IMR-90 (cell line): ENCODE measurements around the gene HEY2. TPM values are rescaled to one million over a fixed set of nuclear protein-coding genes. Genes with fewer than 3 reads are reported as not detected.

Experiments
- ATAC-seq: fragments of 200-7000 bp; cut with Tn5 transposase; 2 replicates; pipeline ENCODE4 v1.9.1; 2020; ENCODE audit warnings: low read depth, mild to moderate bottlenecking, moderate library complexity
- BruUV-seq: library from RNA; stranded (reverse); fragments of 400-500 nt; replicated peaks from 2 replicates; lab custom pipeline; 2021; lab: Mats Ljungman, UMichigan
- CTCF ChIA-PET: fragments of 300-600 bp; formaldehyde crosslinking; extraction: SDS; loops from one replicate; lab custom pipeline; 2021; ENCODE audit warnings: antibody characterized with exemption; lab: Yijun Ruan, JAX
- POLR2A ChIA-PET: fragments of 300-600 bp; sonication (Branson Sonifier 250); formaldehyde crosslinking; loops from one replicate; lab custom pipeline; 2022; ENCODE audit warnings: antibody characterized with exemption; ENCODE audit not compliant: unreplicated experiment; lab: Charles Lee
- DNase-seq: peaks from one replicate; pipeline ENCODE4 v3.0.0; 2013
- H2AFZ ChIP-seq: replicated peaks from 2 replicates; pipeline ENCODE3; 2013; ENCODE audit warnings: low read length, mild to moderate bottlenecking; ENCODE audit not compliant: poor library complexity
- H2AK5ac ChIP-seq: 2 replicates; pipeline ENCODE4 v1.6.1; 2013; ENCODE audit warnings: low read depth, low read length, inconsistent platforms
- H2AK9ac ChIP-seq: replicated peaks from 2 replicates; pipeline ENCODE3; 2013; ENCODE audit warnings: mild to moderate bottlenecking, low read depth, low read length, moderate library complexity; ENCODE audit not compliant: poor library complexity
- H2BK120ac ChIP-seq: 2 replicates; pipeline ENCODE4 v1.6.1; 2013; ENCODE audit warnings: low read depth, low read length, inconsistent platforms
- H2BK15ac ChIP-seq: 3 replicates; pipeline ENCODE4 v1.6.1; 2013; ENCODE audit warnings: low read depth, low read length, inconsistent platforms
- H2BK20ac ChIP-seq: 2 replicates; pipeline ENCODE4 v1.6.1; 2013; ENCODE audit warnings: low read depth, mild to moderate bottlenecking, inconsistent platforms, low read length, moderate library complexity
- H2BK5ac ChIP-seq: 2 replicates; pipeline ENCODE4 v1.6.1; 2013; ENCODE audit warnings: mild to moderate bottlenecking, low read depth, low read length, inconsistent platforms; ENCODE audit not compliant: poor library complexity, severe bottlenecking
- H3K14ac ChIP-seq: replicated peaks from 2 replicates; pipeline ENCODE4 v1.6.1; 2013; ENCODE audit warnings: low read depth, low read length, inconsistent platforms
- H3K18ac ChIP-seq: 2 replicates; pipeline ENCODE4 v1.6.1; 2013; ENCODE audit warnings: low read depth, low read length, control low read depth
- H3K23ac ChIP-seq: 2 replicates; pipeline ENCODE4 v1.6.1; 2013; ENCODE audit warnings: low read depth, low read length, inconsistent platforms
- H3K27ac ChIP-seq: 2 replicates; pipeline ENCODE4 v1.5.1; 2013; ENCODE audit warnings: mild to moderate bottlenecking, control low read depth, low read length; ENCODE audit not compliant: insufficient read depth
- H3K27me3 ChIP-seq: 2 replicates; pipeline ENCODE4 v1.6.1; 2013; ENCODE audit warnings: low read length; ENCODE audit not compliant: control insufficient read depth, insufficient read depth
- H3K36me3 ChIP-seq: 2 replicates; pipeline ENCODE4 v1.6.1; 2013; ENCODE audit warnings: low read length, mixed read lengths; ENCODE audit not compliant: control insufficient read depth, insufficient read depth
- H3K4ac ChIP-seq: 2 replicates; pipeline ENCODE4 v1.6.1; 2013; ENCODE audit warnings: low read depth, low read length, inconsistent platforms
- H3K4me1 ChIP-seq: 2 replicates; pipeline ENCODE4 v1.6.1; 2013; ENCODE audit warnings: low read length, mixed read lengths; ENCODE audit not compliant: control insufficient read depth, insufficient read depth
- H3K4me2 ChIP-seq: 2 replicates; pipeline ENCODE4 v1.6.1; 2013; ENCODE audit warnings: low read depth, mild to moderate bottlenecking, control low read depth, low read length, moderate library complexity
- H3K4me3 ChIP-seq: 2 replicates; pipeline ENCODE4 v1.5.1; 2013; ENCODE audit warnings: low read depth, mild to moderate bottlenecking, control low read depth, low read length, moderate library complexity; ENCODE audit not compliant: insufficient read depth
- H3K56ac ChIP-seq: 2 replicates; pipeline ENCODE4 v1.6.1; 2013; ENCODE audit warnings: low read length, inconsistent platforms; ENCODE audit not compliant: insufficient read depth; ENCODE audit errors: extremely low read depth
- H3K79me1 ChIP-seq, 2 experiments: 2 replicates each; pipeline ENCODE4 v1.6.1; 2013; ENCODE audit warnings: low read length in 2 of 2, inconsistent platforms in 1 of 2, low read depth in 1 of 2
- H3K9ac ChIP-seq: 2 replicates; pipeline ENCODE4 v1.6.1; 2013; ENCODE audit warnings: low read depth, low read length, control low read depth
- H3K9me1 ChIP-seq: 2 replicates; pipeline ENCODE4 v1.6.1; 2013; ENCODE audit warnings: low read length, inconsistent platforms; ENCODE audit not compliant: insufficient read depth
- H3K9me3 ChIP-seq: 2 replicates; pipeline ENCODE4 v1.6.1; 2013; ENCODE audit warnings: low read length; ENCODE audit not compliant: control insufficient read depth, insufficient read depth
- H4K20me1 ChIP-seq: 2 replicates; pipeline ENCODE4 v1.6.1; 2013; ENCODE audit warnings: low read length, inconsistent platforms; ENCODE audit not compliant: insufficient read depth
- H4K5ac ChIP-seq: 2 replicates; pipeline ENCODE4 v1.6.1; 2013; ENCODE audit warnings: mild to moderate bottlenecking, low read depth, low read length, control low read depth
- H4K8ac ChIP-seq, 2 experiments: 2 replicates each; pipeline ENCODE4 v1.6.1; 2013; ENCODE audit warnings: low read depth in 2 of 2, low read length in 2 of 2, control low read depth in 1 of 2, inconsistent platforms in 1 of 2
- H4K91ac ChIP-seq: 2 replicates; pipeline ENCODE4 v1.6.1; 2013; ENCODE audit warnings: low read depth, low read length, inconsistent platforms; ENCODE audit not compliant: insufficient read depth
- BHLHE40 ChIP-seq: fragments of 150-350 bp; IDR thresholded peaks from 2 replicates; pipeline ENCODE4 v1.6.1; 2016; ENCODE audit warnings: mild to moderate bottlenecking, low read depth, low read length
- CEBPB ChIP-seq: IDR thresholded peaks from 2 replicates; pipeline ENCODE4 v1.6.1; 2012; ENCODE audit warnings: low read depth, low read length, improper control_type of control experiment
- CHD1 ChIP-seq: IDR thresholded peaks from 2 replicates; pipeline ENCODE4 v1.6.1; 2012; ENCODE audit warnings: low read depth, low read length, improper control_type of control experiment
- ELK1 ChIP-seq: fragments of 150-350 bp; IDR thresholded peaks from 2 replicates; pipeline ENCODE4 v1.6.1; 2016; ENCODE audit warnings: low read depth, mild to moderate bottlenecking, low read length, moderate library complexity, borderline replicate concordance
- MAFK ChIP-seq: IDR thresholded peaks from 2 replicates; pipeline ENCODE4 v1.6.1; 2012; ENCODE audit warnings: low read depth, low read length, improper control_type of control experiment
- MAZ ChIP-seq: IDR thresholded peaks from 2 replicates; pipeline ENCODE4 v1.6.1; 2012; ENCODE audit warnings: low read depth, mild to moderate bottlenecking, low read length, improper control_type of control experiment, moderate library complexity, borderline replicate concordance
- MXI1 ChIP-seq: IDR thresholded peaks from 2 replicates; pipeline ENCODE4 v1.6.1; 2012; ENCODE audit warnings: low read depth, mild to moderate bottlenecking, low read length, moderate library complexity, borderline replicate concordance
- NFE2L2 ChIP-seq: fragments of 150-350 bp; IDR thresholded peaks from 2 replicates; pipeline ENCODE4 v1.6.1; 2016; ENCODE audit warnings: low read depth, mild to moderate bottlenecking, low read length
- POLR2A ChIP-seq: IDR thresholded peaks from 2 replicates; pipeline ENCODE4 v1.6.1; 2012; ENCODE audit warnings: mild to moderate bottlenecking, low read depth, low read length
- RAD21 ChIP-seq: IDR thresholded peaks from 2 replicates; pipeline ENCODE4 v1.6.1; 2012; ENCODE audit warnings: low read length, improper control_type of control experiment
- RFX5 ChIP-seq: IDR thresholded peaks from 2 replicates; pipeline ENCODE4 v1.8.0; 2012; ENCODE audit warnings: low read depth, mild to moderate bottlenecking, low read length, moderate library complexity
- SMC3 ChIP-seq: fragments of 150-350 bp; IDR thresholded peaks from 2 replicates; pipeline ENCODE4 v1.6.1; 2016; ENCODE audit warnings: low read depth, mild to moderate bottlenecking, antibody characterized with exemption, low read length, moderate library complexity
- WGBS, 2 experiments: methylation state at CpG; one replicate each; pipeline versions ENCODE4 v1.1.5 to v1.1.7; 2013; ENCODE audit warnings: missing lambda C conversion rate in 2 of 2; ENCODE audit not compliant: insufficient read length in 1 of 2; ENCODE audit errors: extremely low coverage in 2 of 2; 5-methylcytosine and 5-hydroxymethylcytosine counted together
- dilution Hi-C: fragments of 300-500 bp; cut with HindIII; formaldehyde crosslinking; loops from one replicate; pipeline ENCODE4 v1.14.3; 2018; ENCODE audit warnings: low sequenced_read_pairs; ENCODE audit not compliant: unreplicated experiment
- in situ Hi-C: fragments of 300-500 bp; cut with MboI; formaldehyde crosslinking; loops from 3 replicates; pipeline ENCODE4 v1.14.3; 2019; ENCODE audit warnings: low sequenced_read_pairs, inconsistent platforms, mixed read lengths
- intact Hi-C: fragments of 100-400 bp; cut with micrococcal nuclease; formaldehyde crosslinking; loops from 2 replicates; pipeline ENCODE4 v1.10.0; 2022
- polyA plus RNA-seq, 3 experiments: library from polyadenylated mRNA; depleted of rRNA; stranded (reverse); fragments of >200 nt; gene quantifications; 2 replicates each; pipeline ENCODE4 v1.2.3, GENCODE V29; 2012; ENCODE audit warnings: low replicate concordance in 1 of 3
- total RNA-seq: library from RNA; depleted of rRNA; stranded (reverse); fragments of >200 nt; gene quantifications from 2 replicates; pipeline ENCODE4 v1.2.3, GENCODE V29; 2012
- TF ChIP-seq, protein P1 (sequence below): fragments of 150-350 bp; IDR thresholded peaks from 2 replicates; pipeline ENCODE4 v1.6.1; 2017; ENCODE audit warnings: mild to moderate bottlenecking, antibody characterized with exemption, low read length, low read depth

The HEY2 gene
- total and polyA plus RNA-seq, 2 of the 4 experiments (the other 2 are of a cell fraction) = not detected

GRCh38 chr6:125752773-125753172 lies 3.3 kb downstream of the HEY2 start:
- H3K4ac ChIP-seq = no peak overlapping the region
- H3K4me2 ChIP-seq = no peak overlapping the region
- POLR2A ChIA-PET = no interaction called here
- no peak overlapping the region for H3K4me3 ChIP-seq
- no peak overlapping the region for H3K23ac ChIP-seq
- H3K56ac ChIP-seq = no peak overlapping the region
- no peak for ATAC-seq
- H2AK9ac ChIP-seq = no peak overlapping the region
- H3K79me1 ChIP-seq = no peaks in the 10 kb centered on the region
- H3K9me3 ChIP-seq = no peaks in the 10 kb centered on the region
- CTCF ChIA-PET = interaction anchor here (0.6 to 1.0 kb wide), 6 partner anchors 22 to 789 kb away, joined by 3 to 6 read pairs (median 4); no protein-coding TSS in a partner anchor
- peaks cover 48% of the 10 kb centered on the region for H3K27me3 ChIP-seq
- intact Hi-C loops (loop anchor here (1.0 kb wide), 1 partner anchor 438 kb away; no protein-coding TSS in a partner anchor), in situ Hi-C loops (loop anchor here (25.0 kb wide), 1 partner anchor 590 kb away; the partner anchor contains the start of gene TPD52L1), dilution Hi-C loops (no loop called here)
- DNase-seq = no peak
- H2BK15ac ChIP-seq = no peak overlapping the region
- H2BK20ac ChIP-seq = no peak overlapping the region
- no peaks in the 10 kb centered on the region for H3K9me1 ChIP-seq
- no CpG with 5 or more reads among the region's 2 CpGs for WGBS, 2 experiments
- BruUV-seq = no TSS peak
- no peak overlapping the region for H2AFZ ChIP-seq
- H3K4me1 ChIP-seq = peaks cover 8% of the 10 kb centered on the region
- H4K91ac ChIP-seq = no peak overlapping the region
- H4K8ac ChIP-seq = no peak overlapping the region
- TF ChIP-seq MXI1 (no peak), NFE2L2 (no peak), RFX5 (no peak), CHD1 (no peak), SMC3 (no peak), BHLHE40 (no peak), RAD21 (no peak), ELK1 (no peak), MAZ (no peak), MAFK (no peak), CEBPB (no peak), POLR2A (no peak)
- TF ChIP-seq, protein P1, sequence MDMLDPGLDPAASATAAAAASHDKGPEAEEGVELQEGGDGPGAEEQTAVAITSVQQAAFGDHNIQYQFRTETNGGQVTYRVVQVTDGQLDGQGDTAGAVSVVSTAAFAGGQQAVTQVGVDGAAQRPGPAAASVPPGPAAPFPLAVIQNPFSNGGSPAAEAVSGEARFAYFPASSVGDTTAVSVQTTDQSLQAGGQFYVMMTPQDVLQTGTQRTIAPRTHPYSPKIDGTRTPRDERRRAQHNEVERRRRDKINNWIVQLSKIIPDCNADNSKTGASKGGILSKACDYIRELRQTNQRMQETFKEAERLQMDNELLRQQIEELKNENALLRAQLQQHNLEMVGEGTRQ = no peak
- no peak overlapping the region for H3K14ac ChIP-seq
- no peak overlapping the region for H2BK5ac ChIP-seq
- no peaks in the 10 kb centered on the region for H3K36me3 ChIP-seq
- H2AK5ac ChIP-seq = no peak overlapping the region
- H3K9ac ChIP-seq = no peak overlapping the region
- no peak overlapping the region for H3K27ac ChIP-seq
- H2BK120ac ChIP-seq = no peak overlapping the region
- no peak overlapping the region for H3K18ac ChIP-seq
- H4K5ac ChIP-seq = no peak overlapping the region
- H4K20me1 ChIP-seq = no peaks in the 10 kb centered on the region
